Measurements from ENCODE around the gene FLAD1. TPM values are rescaled to one million over a fixed set of nuclear protein-coding genes. Genes with fewer than 3 reads are reported as not detected.
"Not testable (repeated sequence)": the region's sequence is repeated elsewhere in the genome, so short reads cannot be mapped to it uniquely, and the experiment has no call there.

The FLAD1 gene
- total RNA-seq, 5 donors from 2014 or later (not counting 1 experiment from before 2014, with no cell fraction given): 32.8 to 64.3 (median 53.4) TPM

DNA sequence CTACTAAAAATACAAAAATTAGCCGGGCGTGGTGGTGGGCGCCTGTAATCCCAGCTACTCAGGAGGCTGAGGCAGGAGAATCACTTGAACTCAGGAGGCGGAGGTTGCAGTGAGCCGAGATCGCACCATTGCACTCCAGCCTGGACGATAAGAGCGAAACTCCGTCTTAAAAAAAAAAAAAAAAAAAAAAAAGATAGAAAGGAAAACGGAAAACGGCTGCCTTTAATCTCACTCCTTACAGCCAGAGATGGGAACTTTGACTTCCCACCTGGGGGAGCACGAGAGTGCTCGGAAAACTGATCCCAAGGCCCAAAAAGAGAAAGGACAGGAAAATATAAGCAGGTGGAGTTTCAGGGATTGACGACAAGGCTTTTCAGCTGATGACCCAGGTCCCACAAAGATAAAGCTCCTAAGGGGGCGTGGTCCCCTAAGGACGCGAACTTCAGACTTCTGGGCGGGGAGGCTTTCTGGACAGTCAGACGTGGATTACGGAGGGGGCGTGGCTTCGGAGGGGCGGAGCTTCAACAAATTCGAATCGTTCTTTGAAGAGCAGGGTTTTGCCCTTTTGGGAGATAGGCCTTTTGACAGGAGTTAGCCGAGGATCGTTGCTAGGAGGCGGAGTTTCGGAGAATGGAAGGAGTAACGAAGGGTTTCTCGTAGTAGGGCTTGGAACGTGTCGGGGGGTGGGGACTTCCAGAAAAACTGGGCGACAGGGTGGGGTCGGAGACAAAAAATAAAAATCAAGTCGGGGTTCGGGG lies 9.6 kb upstream of the FLAD1 start:
- Histone ChIP-seq H3K9me3 (no peaks in the 10 kb centered on the region), H3K4me1 (ENCODE audit: control insufficient read depth in 1 of 2, extremely low read depth in 1 of 2, insufficient read depth in 2 of 2, low read length in 2 of 2) (peaks cover 8 to 56% of the 10 kb centered on the region in 2 experiments), H3K4me3 (ENCODE audit: control insufficient read depth in 1 of 2, extremely low read depth in 1 of 2, low read length in 1 of 2) (peak overlapping the region; percentile 73 to 89), H3K27ac (ENCODE audit: low read length) (peak overlapping the region; percentile 90), H3K27me3 (replicated peaks in 1 of 2; ENCODE audit: control insufficient read depth in 2 of 2, extremely low read depth in 1 of 2, insufficient read depth in 2 of 2, low read length in 1 of 2) (no peaks in the 10 kb centered on the region), H3K36me3 (ENCODE audit: control insufficient read depth in 2 of 2, extremely low read depth in 1 of 2, insufficient read depth in 1 of 2, low read length in 1 of 2) (peaks cover under 1 to 32% of the 10 kb centered on the region in 2 donors)
- peaks cover 21 to 39% (median 24%) of the 10 kb centered on the region in 3 donors for H3K4me1 Mint-ChIP-seq
- peak; percentile 72 to 93 (median 84) for DNase-seq
- no peak overlapping the region for H3K4me3 Mint-ChIP-seq
- CTCF ChIA-PET: interaction anchor here (0.6 to 2.7 kb wide), 8 partner anchors 12 to 354 kb away, joined by 3 to 13 read pairs (median 4); partner anchors contain the start of genes PBXIP1 (in 1 of the 2) and PYGO2 (in 1 of the 2)
- POLR2A ChIA-PET: interaction anchor here (0.5 to 1.6 kb wide), 9 partner anchors 13 to 1101 kb away, joined by 3 to 22 read pairs (median 6); partner anchors contain the start of gene PBXIP1 (in 1 of the 2)
- H3K9me3 Mint-ChIP-seq: no peaks in the 10 kb centered on the region
- no peak overlapping the region for H3K27ac Mint-ChIP-seq
- under 1% methylated on average over 22 of the region's 37 CpGs for WGBS (ENCODE audit: insufficient coverage)
- H3K27me3 Mint-ChIP-seq: no peaks in the 10 kb centered on the region
- peaks cover 11% of the 10 kb centered on the region for H3K36me3 Mint-ChIP-seq
- peak in 3 of 4 experiments; percentile 7 to 12 (median 11) for ATAC-seq (replicated peaks in 1 of 4)

DNA sequence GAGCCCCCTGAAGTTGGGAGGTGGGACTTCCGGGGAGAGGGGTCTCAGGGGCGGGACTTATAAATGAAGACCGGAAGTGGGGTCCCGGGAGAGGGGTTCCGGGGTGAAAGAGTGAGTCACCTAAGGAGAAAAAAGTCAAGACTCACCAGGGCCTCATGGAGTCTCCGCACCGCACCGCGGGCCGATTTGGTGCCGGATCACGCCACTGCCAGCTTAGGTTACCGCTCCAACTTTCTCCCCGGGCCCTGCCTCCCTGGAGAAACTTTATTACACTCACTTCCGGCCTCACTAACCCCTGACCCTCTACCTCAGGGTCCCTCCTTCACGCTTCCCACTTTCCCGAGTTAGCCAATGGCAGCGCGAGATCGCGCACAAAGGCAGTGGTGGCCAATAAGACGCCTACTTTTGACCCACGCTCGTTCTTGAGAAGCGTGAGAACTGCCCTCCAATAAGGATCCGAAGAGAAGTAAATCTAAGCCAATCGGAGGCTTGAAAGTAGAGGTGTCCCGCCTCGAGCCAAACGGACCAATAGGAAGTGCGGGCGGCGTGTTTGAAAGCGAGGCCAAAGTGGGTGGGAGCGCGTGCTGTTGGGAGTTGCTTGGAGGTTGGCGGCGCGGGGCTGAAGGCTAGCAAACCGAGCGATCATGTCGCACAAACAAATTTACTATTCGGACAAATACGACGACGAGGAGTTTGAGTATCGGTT lies 8.9 kb upstream of the FLAD1 start, which contains the start of gene CKS1B:
CKS1B (plus strand) TSS at position 580 of the 706 bp plus-strand sequence; CDS start at position 645, 65 bp downstream.
- Histone ChIP-seq H3K27me3 (replicated peaks in 1 of 2; ENCODE audit: control insufficient read depth in 2 of 2, extremely low read depth in 1 of 2, insufficient read depth in 2 of 2, low read length in 1 of 2) (no peaks in the 10 kb centered on the region), H3K4me1 (ENCODE audit: control insufficient read depth in 1 of 2, extremely low read depth in 1 of 2, insufficient read depth in 2 of 2, low read length in 2 of 2) (peaks cover 8 to 51% of the 10 kb centered on the region in 2 experiments), H3K27ac (ENCODE audit: low read length) (peak within 1 kb of the TSS; percentile 90), H3K4me3 (ENCODE audit: control insufficient read depth in 1 of 2, extremely low read depth in 1 of 2, low read length in 1 of 2) (peak within 1 kb of the TSS; percentile 73 to 89), H3K36me3 (ENCODE audit: control insufficient read depth in 2 of 2, extremely low read depth in 1 of 2, insufficient read depth in 1 of 2, low read length in 1 of 2) (peaks cover 0 to 25% of the 10 kb centered on the region in 2 donors), H3K9me3 (no peaks in the 10 kb centered on the region)
- ChIA-PET CTCF (interaction anchor here in 1 of 2 donors (0.5 to 2.7 kb wide), 7 partner anchors 13 to 299 kb away, joined by 3 to 13 read pairs (median 3); partner anchors contain the start of genes CLK2, PBXIP1 and PYGO2), POLR2A (interaction anchor here (0.5 to 1.6 kb wide), 8 partner anchors 19 to 1102 kb away, joined by 3 to 22 read pairs (median 6); partner anchors contain the start of gene PBXIP1 (in 1 of the 2))
- H3K36me3 Mint-ChIP-seq: peaks cover 10% of the 10 kb centered on the region
- H3K4me1 Mint-ChIP-seq: peaks cover 17 to 35% (median 18%) of the 10 kb centered on the region in 3 donors
- no peaks in the 10 kb centered on the region for H3K9me3 Mint-ChIP-seq
- ATAC-seq (replicated peaks in 1 of 4): peak; percentile 85 to 90 (median 88)
- no peaks in the 10 kb centered on the region for H3K27me3 Mint-ChIP-seq
- peak; percentile 92 to 99 (median 96) for DNase-seq
- H3K27ac Mint-ChIP-seq: no peak within 1 kb of the TSS
- WGBS (ENCODE audit: insufficient coverage): under 1% methylated on average over 42 of the region's 47 CpGs
- H3K4me3 Mint-ChIP-seq: no peak within 1 kb of the TSS

DNA sequence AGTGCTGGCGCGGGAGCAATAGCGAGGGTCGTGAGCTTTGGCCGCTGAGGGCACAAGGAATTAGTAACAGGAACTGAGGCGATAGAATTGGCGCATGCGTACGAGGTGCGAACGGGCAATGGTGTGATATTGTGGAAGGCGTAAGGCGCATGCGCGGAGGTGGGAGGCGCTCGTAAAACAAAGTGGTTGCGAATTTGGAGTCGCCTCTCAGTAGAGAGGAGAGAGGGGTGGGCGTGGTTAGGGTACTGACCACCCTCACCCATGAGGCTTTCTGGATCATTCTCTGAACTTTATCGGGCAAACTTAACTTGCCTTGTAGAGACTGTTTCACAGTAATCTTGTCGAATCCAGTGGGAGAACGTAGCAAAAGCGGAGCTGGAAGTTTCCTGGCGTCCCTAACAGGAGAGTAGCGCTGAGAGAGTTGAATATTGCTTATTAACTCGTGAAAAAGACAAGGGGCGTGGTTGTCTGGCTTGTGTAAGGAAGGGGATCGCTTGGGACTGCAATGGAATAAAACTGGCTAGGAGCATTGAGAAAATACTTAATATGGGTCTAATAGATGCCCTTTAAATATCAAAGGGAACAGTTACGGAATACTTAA lies 8.2 kb upstream of the FLAD1 start:
- peaks cover 8 to 49% of the 10 kb centered on the region in 2 experiments for H3K4me1 ChIP-seq (ENCODE audit: control insufficient read depth in 1 of 2, extremely low read depth in 1 of 2, insufficient read depth in 2 of 2, low read length in 2 of 2)
- CTCF ChIA-PET: interaction anchor here in 1 of 2 donors (0.5 to 2.7 kb wide), 4 partner anchors 37 to 298 kb away, joined by 3 to 13 read pairs (median 4); partner anchors contain the start of gene CLK2

DNA sequence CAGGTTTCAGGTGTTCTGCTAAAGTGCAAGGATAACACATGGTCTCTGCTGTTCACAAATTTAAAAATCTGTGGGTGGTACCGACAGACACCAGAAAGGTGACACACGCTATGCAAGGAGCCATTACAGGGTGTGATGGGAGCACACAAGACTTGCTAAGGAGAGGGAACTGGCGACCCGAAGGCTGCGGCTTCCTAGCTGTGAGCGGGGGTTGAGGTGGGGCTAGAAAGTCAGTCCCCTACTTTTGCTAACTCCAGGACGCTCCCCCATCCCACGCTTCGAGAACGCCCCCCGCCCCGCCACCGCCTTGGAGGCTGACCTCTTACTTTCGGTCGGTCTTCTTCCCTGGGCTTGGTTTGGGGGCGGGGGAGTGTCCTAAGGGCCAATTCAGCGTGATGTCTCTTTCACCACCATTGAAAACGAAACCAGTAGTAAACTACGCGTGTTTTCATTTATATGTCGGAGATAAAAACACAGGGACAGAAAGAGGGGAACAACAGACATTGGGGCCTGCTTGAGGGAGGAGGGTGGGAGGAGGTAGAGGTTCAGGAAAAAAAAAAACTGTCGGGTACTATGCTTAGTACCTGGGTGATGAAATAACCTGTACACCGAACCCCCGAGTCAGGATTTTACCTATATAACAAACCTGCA lies 7.6 kb upstream of the FLAD1 start:
- Histone ChIP-seq H3K4me1 (ENCODE audit: control insufficient read depth in 1 of 2, extremely low read depth in 1 of 2, insufficient read depth in 2 of 2, low read length in 2 of 2) (peaks cover 8 to 43% of the 10 kb centered on the region in 2 experiments), H3K27ac (ENCODE audit: low read length) (peak overlapping the region; percentile 90), H3K9me3 (no peaks in the 10 kb centered on the region), H3K36me3 (ENCODE audit: control insufficient read depth in 2 of 2, extremely low read depth in 1 of 2, insufficient read depth in 1 of 2, low read length in 1 of 2) (peaks cover 0 to 16% of the 10 kb centered on the region in 2 donors), H3K27me3 (replicated peaks in 1 of 2; ENCODE audit: control insufficient read depth in 2 of 2, extremely low read depth in 1 of 2, insufficient read depth in 2 of 2, low read length in 1 of 2) (no peaks in the 10 kb centered on the region), H3K4me3 (ENCODE audit: control insufficient read depth in 1 of 2, extremely low read depth in 1 of 2, low read length in 1 of 2) (peak overlapping the region; percentile 73 to 89)
- no peaks in the 10 kb centered on the region for H3K27me3 Mint-ChIP-seq
- H3K4me1 Mint-ChIP-seq: peaks cover 13 to 30% (median 16%) of the 10 kb centered on the region in 3 donors
- 0% methylated on average over 3 of the region's 24 CpGs for WGBS (ENCODE audit: insufficient coverage)
- H3K27ac Mint-ChIP-seq: no peak overlapping the region
- POLR2A ChIA-PET: no interaction called here
- H3K9me3 Mint-ChIP-seq: no peaks in the 10 kb centered on the region
- H3K4me3 Mint-ChIP-seq: no peak overlapping the region
- no peak for ATAC-seq (replicated peaks in 1 of 4)
- H3K36me3 Mint-ChIP-seq: peaks cover 5% of the 10 kb centered on the region
- CTCF ChIA-PET: interaction anchor here in 1 of 2 donors (0.6 to 1.7 kb wide), 2 partner anchors 36 to 42 kb away, joined by 4 to 6 read pairs; no protein-coding TSS in a partner anchor
- peak in 20 of 35 experiments; percentile 19 to 65 (median 34) for DNase-seq

More for the DNA sequence above, 8.2 kb upstream of the FLAD1 start:
- Histone ChIP-seq H3K9me3 (no peaks in the 10 kb centered on the region), H3K4me3 (ENCODE audit: control insufficient read depth in 1 of 2, extremely low read depth in 1 of 2, low read length in 1 of 2) (peak overlapping the region; percentile 73 to 89), H3K27me3 (replicated peaks in 1 of 2; ENCODE audit: control insufficient read depth in 2 of 2, extremely low read depth in 1 of 2, insufficient read depth in 2 of 2, low read length in 1 of 2) (no peaks in the 10 kb centered on the region), H3K27ac (ENCODE audit: low read length) (peak overlapping the region; percentile 90), H3K36me3 (ENCODE audit: control insufficient read depth in 2 of 2, extremely low read depth in 1 of 2, insufficient read depth in 1 of 2, low read length in 1 of 2) (peaks cover 0 to 21% of the 10 kb centered on the region in 2 donors)
- Mint-ChIP-seq H3K4me1 (peaks cover 13 to 30% (median 16%) of the 10 kb centered on the region in 3 donors), H3K36me3 (peaks cover 5% of the 10 kb centered on the region), H3K4me3 (no peak overlapping the region), H3K9me3 (no peaks in the 10 kb centered on the region), H3K27ac (no peak overlapping the region), H3K27me3 (no peaks in the 10 kb centered on the region)
- WGBS (ENCODE audit: insufficient coverage): under 1% methylated on average over 30 of the region's 30 CpGs
- POLR2A ChIA-PET: interaction anchor here in 1 of 2 donors (1.1 to 1.6 kb wide), 2 partner anchors 19 to 23 kb away, joined by 5 to 22 read pairs; partner anchors contain the start of gene PBXIP1
- peak in 34 of 35 experiments; percentile 85 to 97 (median 91) for DNase-seq
- peak; percentile 49 to 56 (median 55) for ATAC-seq (replicated peaks in 1 of 4)

DNA sequence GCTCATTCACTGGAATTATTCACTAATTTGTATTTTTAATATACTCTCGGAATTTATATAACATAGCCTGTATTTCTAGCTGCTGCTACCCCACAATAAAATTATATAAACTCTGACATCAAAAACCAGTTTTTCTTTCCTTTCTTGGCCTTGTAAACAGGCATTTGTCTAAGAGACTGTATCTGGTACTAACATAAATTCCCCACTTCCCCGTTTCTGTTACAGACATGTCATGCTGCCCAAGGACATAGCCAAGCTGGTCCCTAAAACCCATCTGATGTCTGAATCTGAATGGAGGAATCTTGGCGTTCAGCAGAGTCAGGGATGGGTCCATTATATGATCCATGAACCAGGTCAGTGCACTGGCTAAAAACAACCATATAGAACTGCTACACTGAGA lies 5.4 kb upstream of the FLAD1 start:
- H3K27me3 Mint-ChIP-seq; H3K36me3 ChIP-seq (ENCODE audit: control insufficient read depth in 2 of 2, extremely low read depth in 1 of 2, insufficient read depth in 1 of 2, low read length in 1 of 2); H3K27ac ChIP-seq (ENCODE audit: low read length); H3K9me3 Mint-ChIP-seq; ATAC-seq (replicated peaks in 1 of 4); H3K4me3 ChIP-seq (ENCODE audit: control insufficient read depth in 1 of 2, extremely low read depth in 1 of 2, low read length in 1 of 2); H3K4me3 Mint-ChIP-seq; H3K27me3 ChIP-seq (replicated peaks in 1 of 2; ENCODE audit: control insufficient read depth in 2 of 2, extremely low read depth in 1 of 2, insufficient read depth in 2 of 2, low read length in 1 of 2); H3K36me3 Mint-ChIP-seq; POLR2A ChIA-PET; DNase-seq; CTCF ChIA-PET; H3K9me3 ChIP-seq: not testable (repeated sequence)
- no CpG with 5 or more reads among the region's 3 CpGs for WGBS (ENCODE audit: insufficient coverage)
- H3K4me1 Mint-ChIP-seq: peaks cover 0 to 11% (median 3%) of the 10 kb centered on the region in 3 donors
- peaks cover 12 to 31% of the 10 kb centered on the region in 2 experiments for H3K4me1 ChIP-seq (ENCODE audit: control insufficient read depth in 1 of 2, extremely low read depth in 1 of 2, insufficient read depth in 2 of 2, low read length in 2 of 2)
- peak overlapping the region; percentile 64 for H3K27ac Mint-ChIP-seq
